NCI-H1436 treated with DMSO at 0.1 percent for 48 hours (cell line): ENCODE data around the gene ZSWIM6.

ENCODE experiments used
- DNase-seq: peaks from one replicate; lab custom pipeline; 2025; lab: John Stamatoyannopoulos, UW

ZSWIM6 gene

GRCh38 chr5:61331407-61332357 lies at the start of gene ZSWIM6:
ZSWIM6 (plus strand) TSS chr5:61332258; CDS start chr5:61332273, 15 bp downstream.
- DNase-seq: peak; percentile 91

GRCh38 chr5:61283471-61283870 lies 48.6 kb upstream of the ZSWIM6 start:
- no peak for DNase-seq

- DNase-seq: no peak
Measured at GRCh38 chr5:61285531-61285930, 46.5 kb upstream of the ZSWIM6 start.

- DNase-seq: no peak
Measured at GRCh38 chr5:61286446-61287132, 45.5 kb upstream of the ZSWIM6 start.

GRCh38 chr5:61287474-61287873 lies 44.6 kb upstream of the ZSWIM6 start:
- no peak for DNase-seq

GRCh38 chr5:61289241-61289640 lies 42.8 kb upstream of the ZSWIM6 start:
- no peak for DNase-seq

GRCh38 chr5:61289669-61290306 lies 42.3 kb upstream of the ZSWIM6 start:
- DNase-seq: no peak

- no peak for DNase-seq
Measured at GRCh38 chr5:61290791-61291210, 41.3 kb upstream of the ZSWIM6 start.

GRCh38 chr5:61292062-61292657 lies 39.9 kb upstream of the ZSWIM6 start:
- DNase-seq: no peak

GRCh38 chr5:61293071-61293470 lies 39.0 kb upstream of the ZSWIM6 start:
- DNase-seq: no peak

GRCh38 chr5:61293873-61294272 lies 38.2 kb upstream of the ZSWIM6 start:
- no peak for DNase-seq

- DNase-seq: no peak
Measured at GRCh38 chr5:61295365-61295764, 36.7 kb upstream of the ZSWIM6 start.

GRCh38 chr5:61298066-61298465 lies 34.0 kb upstream of the ZSWIM6 start:
- no peak for DNase-seq

- no peak for DNase-seq
Measured at GRCh38 chr5:61298580-61298979, 33.5 kb upstream of the ZSWIM6 start.

- DNase-seq: no peak
Measured at GRCh38 chr5:61299261-61299681, 32.8 kb upstream of the ZSWIM6 start.

- DNase-seq: no peak
Measured at GRCh38 chr5:61301341-61302199, 30.5 kb upstream of the ZSWIM6 start.

GRCh38 chr5:61302200-61302563 lies 29.9 kb upstream of the ZSWIM6 start:
- no peak for DNase-seq

GRCh38 chr5:61303346-61303745 lies 28.7 kb upstream of the ZSWIM6 start:
- no peak for DNase-seq

- DNase-seq: no peak
Measured at GRCh38 chr5:61304590-61305381, 27.3 kb upstream of the ZSWIM6 start.

- no peak for DNase-seq
Measured at GRCh38 chr5:61306531-61307131, 25.4 kb upstream of the ZSWIM6 start.
